ENCODE results near the gene MEDAG. TPM values are rescaled to one million over a fixed set of nuclear protein-coding genes. Genes with fewer than 3 reads are reported as not detected.

The MEDAG gene
- total RNA-seq, 4 donors from 2014 or later = 16.8 to 189 (median 38.4) TPM

DNA sequence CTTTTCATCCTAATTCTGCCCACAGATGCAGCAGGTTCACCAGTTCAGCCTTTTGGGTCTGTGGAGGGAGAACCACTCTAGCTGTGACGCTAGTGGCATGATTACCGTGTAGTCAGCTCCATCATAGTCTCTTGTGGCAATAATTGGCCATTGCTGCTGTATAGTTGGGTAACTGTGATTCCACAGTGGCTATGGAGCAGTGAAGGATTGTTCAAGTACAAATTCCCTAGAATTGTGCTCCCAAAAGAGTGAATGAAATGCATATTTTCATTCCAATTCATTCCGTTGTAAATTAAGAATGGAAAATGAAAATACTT, 27.2 kb downstream of the MEDAG start:
- peaks cover 21% of the 10 kb centered on the region for H3K27me3 ChIP-seq
- no peak for ATAC-seq
- 75 to 81% methylated on average over 3 of the region's 3 CpGs for WGBS, 2 donors (ENCODE audit: low coverage in 1 of 2)
- H3K9me3 ChIP-seq = peaks cover 0 to 8% (median 0%) of the 10 kb centered on the region in 3 donors
- peaks cover 0 to 15% (median 0%) of the 10 kb centered on the region in 3 donors for H3K4me1 ChIP-seq
- TF ChIP-seq, protein P1, sequence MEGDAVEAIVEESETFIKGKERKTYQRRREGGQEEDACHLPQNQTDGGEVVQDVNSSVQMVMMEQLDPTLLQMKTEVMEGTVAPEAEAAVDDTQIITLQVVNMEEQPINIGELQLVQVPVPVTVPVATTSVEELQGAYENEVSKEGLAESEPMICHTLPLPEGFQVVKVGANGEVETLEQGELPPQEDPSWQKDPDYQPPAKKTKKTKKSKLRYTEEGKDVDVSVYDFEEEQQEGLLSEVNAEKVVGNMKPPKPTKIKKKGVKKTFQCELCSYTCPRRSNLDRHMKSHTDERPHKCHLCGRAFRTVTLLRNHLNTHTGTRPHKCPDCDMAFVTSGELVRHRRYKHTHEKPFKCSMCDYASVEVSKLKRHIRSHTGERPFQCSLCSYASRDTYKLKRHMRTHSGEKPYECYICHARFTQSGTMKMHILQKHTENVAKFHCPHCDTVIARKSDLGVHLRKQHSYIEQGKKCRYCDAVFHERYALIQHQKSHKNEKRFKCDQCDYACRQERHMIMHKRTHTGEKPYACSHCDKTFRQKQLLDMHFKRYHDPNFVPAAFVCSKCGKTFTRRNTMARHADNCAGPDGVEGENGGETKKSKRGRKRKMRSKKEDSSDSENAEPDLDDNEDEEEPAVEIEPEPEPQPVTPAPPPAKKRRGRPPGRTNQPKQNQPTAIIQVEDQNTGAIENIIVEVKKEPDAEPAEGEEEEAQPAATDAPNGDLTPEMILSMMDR (IDR thresholded peaks at IDR 0.05) = no peak
- TF ChIP-seq POLR2A (IDR thresholded peaks at IDR 0.05) (no peak), POLR2AphosphoS5 (IDR thresholded peaks at IDR 0.05) (no peak), EP300 (IDR thresholded peaks at IDR 0.05) (no peak)
- H3K27ac ChIP-seq = no peak overlapping the region
- H3K36me3 ChIP-seq = no peaks in the 10 kb centered on the region
- no peak overlapping the region for H3K4me3 ChIP-seq

DNA sequence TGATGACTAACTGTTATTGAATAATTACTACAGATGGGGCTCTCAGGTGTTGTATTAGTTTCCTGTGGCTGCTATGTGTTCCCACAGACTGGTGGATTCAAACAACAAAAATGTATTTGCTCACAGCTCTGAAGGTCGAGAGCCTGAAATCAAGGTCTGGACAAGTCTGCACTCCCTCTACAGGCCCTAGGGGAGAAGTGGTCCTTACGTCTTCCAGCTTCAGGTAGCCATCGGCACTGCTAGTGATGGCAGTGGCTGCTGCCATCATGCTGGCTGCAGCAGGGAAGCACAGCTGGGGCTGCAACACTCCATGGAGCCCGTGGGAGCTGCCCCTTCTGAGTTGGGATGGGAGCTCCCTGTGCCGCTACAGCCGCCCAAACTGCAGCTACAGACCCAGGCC, 28.3 kb downstream of the MEDAG start:
- Histone ChIP-seq H3K4me1 (peaks cover 0 to 15% (median 0%) of the 10 kb centered on the region in 3 donors), H3K4me3 (no peak overlapping the region), H3K27me3 (peaks cover 21% of the 10 kb centered on the region), H3K9me3 (peaks cover 0 to 12% (median 0%) of the 10 kb centered on the region in 3 donors), H3K36me3 (no peaks in the 10 kb centered on the region), H3K27ac (no peak overlapping the region)
- TF ChIP-seq, protein P1 (IDR thresholded peaks at IDR 0.05) = no peak
- TF ChIP-seq POLR2AphosphoS5 (IDR thresholded peaks at IDR 0.05) = no peak
- TF ChIP-seq POLR2A (IDR thresholded peaks at IDR 0.05) = no peak
- TF ChIP-seq EP300 (IDR thresholded peaks at IDR 0.05) = no peak
- no peak for ATAC-seq
- WGBS, 2 donors (ENCODE audit: low coverage in 1 of 2) = 92% methylated on average over 2 of the region's 6 CpGs; no CpG with 5 or more reads in 1 of the 2 donors

DNA sequence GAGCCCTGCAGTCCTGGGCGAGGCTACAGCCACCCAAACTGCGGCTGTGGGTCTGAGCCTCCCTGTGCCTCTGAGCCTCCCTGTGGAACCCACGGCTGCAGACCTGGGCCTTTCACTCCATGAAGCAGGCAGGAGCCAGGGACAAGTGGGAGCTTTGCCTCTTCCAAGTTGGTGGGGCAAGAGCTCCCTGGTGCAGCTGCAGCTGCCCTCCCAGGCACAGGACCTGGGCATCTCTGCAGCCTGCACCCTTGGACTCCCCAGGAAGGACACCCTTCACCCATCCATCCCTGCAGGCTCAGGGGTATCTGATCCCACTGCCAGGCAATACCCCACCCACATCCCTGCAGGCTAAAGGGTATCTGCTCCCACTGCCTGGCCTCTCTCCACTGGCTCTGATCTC, 28.7 kb downstream of the MEDAG start:
- Histone ChIP-seq H3K36me3 (no peaks in the 10 kb centered on the region), H3K4me3 (no peak overlapping the region), H3K27me3 (peaks cover 21% of the 10 kb centered on the region), H3K9me3 (peaks cover 0 to 12% (median 0%) of the 10 kb centered on the region in 3 donors), H3K27ac (no peak overlapping the region), H3K4me1 (peaks cover 0 to 15% (median 0%) of the 10 kb centered on the region in 3 donors)
- TF ChIP-seq, protein P1 (IDR thresholded peaks at IDR 0.05) = no peak
- TF ChIP-seq EP300 (IDR thresholded peaks at IDR 0.05) (no peak), POLR2AphosphoS5 (IDR thresholded peaks at IDR 0.05) (no peak), POLR2A (IDR thresholded peaks at IDR 0.05) (no peak)
- no peak for ATAC-seq
- no CpG with 5 or more reads among the region's 3 CpGs for WGBS, 2 donors (ENCODE audit: low coverage in 1 of 2)

DNA sequence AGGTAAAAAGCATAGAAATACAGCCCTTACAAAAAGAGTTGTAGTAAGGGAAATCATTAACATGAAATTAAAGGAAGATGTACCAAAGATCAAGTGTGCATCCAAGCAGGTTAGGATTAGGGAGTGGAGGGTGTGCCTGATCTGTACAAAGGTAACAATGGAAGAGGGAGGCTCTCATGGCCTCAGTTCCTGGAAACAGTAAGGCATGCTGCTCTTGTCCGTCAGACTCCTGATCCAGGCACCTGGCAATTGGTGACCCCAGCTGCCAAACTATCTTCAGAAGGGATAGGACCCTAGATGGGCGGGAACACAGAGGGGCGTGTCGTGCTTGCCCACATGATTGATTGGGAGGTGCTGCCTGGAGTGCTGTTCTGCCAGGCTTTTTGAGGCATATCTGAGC, 30.9 kb downstream of the MEDAG start:
- H3K36me3 ChIP-seq = no peaks in the 10 kb centered on the region

DNA sequence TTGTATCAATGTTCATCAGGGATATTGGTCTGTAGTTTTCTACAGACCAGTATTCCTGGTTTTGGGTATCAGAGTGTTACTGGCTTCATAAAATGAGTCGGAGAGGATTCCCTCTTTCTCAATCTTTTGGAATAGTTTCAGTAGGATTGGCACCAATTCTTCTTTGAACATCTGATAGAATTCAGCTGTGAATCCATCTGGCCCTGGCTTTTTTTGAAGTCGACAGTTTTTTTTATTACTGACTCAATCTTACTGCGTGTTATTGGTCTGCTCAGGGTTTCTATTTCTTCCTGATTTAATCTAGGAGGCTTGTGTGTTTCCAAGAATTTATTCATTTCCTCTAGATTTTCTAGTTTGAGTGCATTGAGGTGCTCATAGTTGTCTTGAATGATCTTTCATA, 37.8 kb downstream of the MEDAG start:
- peaks cover 0 to 15% (median 0%) of the 10 kb centered on the region in 3 donors for H3K9me3 ChIP-seq
- no peaks in the 10 kb centered on the region for H3K4me1 ChIP-seq
- no peaks in the 10 kb centered on the region for H3K27me3 ChIP-seq
- WGBS, 2 donors (ENCODE audit: low coverage in 1 of 2) = 53 to 65% methylated on average over 3 of the region's 3 CpGs
- no peak for ATAC-seq
- TF ChIP-seq, protein P1 (IDR thresholded peaks at IDR 0.05) = no peak
- TF ChIP-seq POLR2A (IDR thresholded peaks at IDR 0.05) = no peak
- TF ChIP-seq POLR2AphosphoS5 (IDR thresholded peaks at IDR 0.05) = no peak
- no peak for TF ChIP-seq EP300 (IDR thresholded peaks at IDR 0.05)
- no peak overlapping the region for H3K4me3 ChIP-seq
- no peaks in the 10 kb centered on the region for H3K36me3 ChIP-seq
- H3K27ac ChIP-seq = no peak overlapping the region

More for the DNA sequence above, 30.9 kb downstream of the MEDAG start:
- Histone ChIP-seq H3K27me3 (peaks cover 21% of the 10 kb centered on the region), H3K27ac (no peak overlapping the region), H3K9me3 (peaks cover 0 to 12% (median 0%) of the 10 kb centered on the region in 3 donors), H3K4me1 (peaks cover 0 to 15% (median 0%) of the 10 kb centered on the region in 3 donors), H3K4me3 (no peak overlapping the region)
- TF ChIP-seq POLR2AphosphoS5 (IDR thresholded peaks at IDR 0.05) = no peak
- no peak for TF ChIP-seq POLR2A (IDR thresholded peaks at IDR 0.05)
- TF ChIP-seq, protein P1 (IDR thresholded peaks at IDR 0.05) = no peak
- no peak for TF ChIP-seq EP300 (IDR thresholded peaks at IDR 0.05)
- WGBS, 2 donors (ENCODE audit: low coverage in 1 of 2) = 88 to 89% methylated on average over 1 to 4 of the region's 4 CpGs
- no peak for ATAC-seq

Data from gastroesophageal sphincter (tissue), 4 donors.